Fibroblast of skin of left quadriceps (primary cell): ENCODE data around the gene EIF4A3.

Experiments
- DNase-seq, 2 experiments: peaks; one replicate each; pipeline ENCODE4 v3.0.0-alpha.2; 2013; ENCODE audit warnings: low read depth in 2 of 2

EIF4A3 gene

GRCh38 chr17:80112471-80113032, 34.4 kb downstream of the EIF4A3 start:
- no peak for DNase-seq

- DNase-seq = no peak
Measured at GRCh38 chr17:80111702-80112470, 35.0 kb downstream of the EIF4A3 start.

- no peak for DNase-seq
Measured at GRCh38 chr17:80110927-80111701, 35.8 kb downstream of the EIF4A3 start.

- no peak for DNase-seq
Measured at GRCh38 chr17:80110447-80110812, 36.5 kb downstream of the EIF4A3 start.

- no peak for DNase-seq
Measured at GRCh38 chr17:80109713-80110446, 37.0 kb downstream of the EIF4A3 start.

GRCh38 chr17:80109066-80109660, 37.8 kb downstream of the EIF4A3 start:
- no peak for DNase-seq

- DNase-seq = no peak
Measured at GRCh38 chr17:80108036-80108971, 38.6 kb downstream of the EIF4A3 start.

- DNase-seq = no peak
Measured at GRCh38 chr17:80107231-80108021, 39.5 kb downstream of the EIF4A3 start.

GRCh38 chr17:80106751-80107150, 40.2 kb downstream of the EIF4A3 start:
- DNase-seq = no peak

- DNase-seq = no peak
Measured at GRCh38 chr17:80106176-80106575, 40.8 kb downstream of the EIF4A3 start.

GRCh38 chr17:80105762-80106161, 41.2 kb downstream of the EIF4A3 start:
- no peak for DNase-seq

- DNase-seq = no peak
Measured at GRCh38 chr17:80104956-80105375, 42.0 kb downstream of the EIF4A3 start.

GRCh38 chr17:80104321-80104955, 42.5 kb downstream of the EIF4A3 start:
- DNase-seq = no peak

GRCh38 chr17:80103449-80104085, 43.4 kb downstream of the EIF4A3 start:
- no peak for DNase-seq

GRCh38 chr17:80102664-80103448, 44.1 kb downstream of the EIF4A3 start:
- no peak for DNase-seq

GRCh38 chr17:80101946-80102663, 44.8 kb downstream of the EIF4A3 start:
- DNase-seq = no peak
